Kidney tubule cell (primary cell): ENCODE results near the gene HOXD8.
A peak's percentile ranks its signal among the peaks of the same experiment; 100 is the strongest.

Experiments
- DNase-seq: peaks from one replicate; pipeline ENCODE4 v3.0.0-alpha.2; 2018; ENCODE audit warnings: low spot score

HOXD8 gene

DNA sequence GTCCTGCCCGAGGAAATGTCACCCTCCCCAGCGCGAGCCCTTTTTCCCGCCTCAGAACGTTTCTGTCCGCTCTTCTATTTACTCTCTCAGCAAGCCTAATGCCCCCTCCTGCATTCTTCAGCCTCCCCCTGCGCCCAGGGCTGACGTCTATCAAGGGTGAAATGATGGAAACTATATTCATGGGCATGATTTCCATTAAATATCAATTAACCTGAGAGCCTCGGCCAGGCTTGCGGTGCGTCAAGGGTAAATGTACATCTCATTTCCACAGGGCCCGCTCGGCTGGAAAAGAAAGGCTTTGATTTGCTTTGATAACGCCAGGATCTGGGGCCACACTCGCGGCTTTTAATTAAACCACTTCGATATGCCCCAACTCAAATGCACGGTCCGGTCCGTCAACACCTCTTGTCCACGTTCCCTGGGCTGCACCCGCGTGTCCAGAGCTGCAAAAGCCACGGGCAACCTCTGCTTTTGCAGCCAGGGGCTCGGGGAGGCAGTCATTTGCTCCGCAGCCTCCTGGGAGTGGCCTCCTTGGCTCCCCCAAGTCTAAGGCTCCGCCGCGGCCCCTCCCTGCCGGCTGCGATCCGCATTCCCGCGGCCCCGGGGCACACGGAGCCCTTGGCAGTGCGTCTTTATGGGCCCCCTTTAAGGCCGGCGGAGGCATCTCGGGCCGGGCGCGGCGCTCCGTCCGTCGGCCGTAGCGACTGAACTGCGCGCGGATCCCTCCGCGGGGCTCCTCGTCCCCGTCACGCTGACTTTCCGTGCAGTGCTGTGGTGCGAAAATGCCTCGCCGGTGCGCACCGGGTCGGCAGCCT lies at the start of gene HOXD8:
Gene HOXD8, plus strand, starts transcription at position 724 of the 815 bp plus-strand sequence. CDS start 662 bp downstream, outside the sequence.
- DNase-seq = peak; percentile 87

DNA sequence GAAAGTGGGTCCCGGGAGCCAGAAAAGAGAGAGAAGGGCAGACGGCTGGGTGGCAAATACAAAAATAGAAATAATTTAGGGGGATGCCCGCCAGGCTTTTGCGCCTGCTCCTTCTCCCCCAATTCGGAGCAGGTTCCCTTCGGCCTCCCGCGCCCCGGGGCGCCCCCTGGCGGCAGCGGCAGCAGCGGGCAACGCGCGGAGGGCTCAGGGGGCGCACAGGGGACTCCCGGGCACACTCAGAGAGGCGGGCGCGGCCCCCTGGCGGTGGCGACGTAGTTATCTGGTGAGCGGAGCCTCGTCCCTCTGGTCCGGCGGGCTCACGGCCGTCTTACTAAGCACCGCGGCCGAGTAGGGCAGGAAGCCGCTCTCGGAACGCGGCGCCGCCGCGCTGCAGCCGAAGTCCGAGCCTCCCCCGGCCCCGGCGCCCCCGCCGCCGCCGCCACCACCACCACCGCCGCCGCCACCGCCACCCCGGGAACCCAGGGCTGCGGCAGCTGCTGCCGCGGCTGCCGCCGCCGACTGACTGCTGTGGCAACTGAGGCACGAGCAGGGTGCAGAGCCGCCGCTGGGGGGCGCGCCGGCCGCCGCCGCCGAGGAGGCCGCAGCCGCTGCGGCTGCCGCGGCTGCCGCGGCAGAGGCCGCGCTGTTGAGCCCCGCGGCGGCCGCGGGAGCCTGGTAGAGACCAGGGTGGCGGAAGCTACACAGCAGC lies 49.5 kb upstream of the HOXD8 start:
- DNase-seq = peak; percentile 61

DNA sequence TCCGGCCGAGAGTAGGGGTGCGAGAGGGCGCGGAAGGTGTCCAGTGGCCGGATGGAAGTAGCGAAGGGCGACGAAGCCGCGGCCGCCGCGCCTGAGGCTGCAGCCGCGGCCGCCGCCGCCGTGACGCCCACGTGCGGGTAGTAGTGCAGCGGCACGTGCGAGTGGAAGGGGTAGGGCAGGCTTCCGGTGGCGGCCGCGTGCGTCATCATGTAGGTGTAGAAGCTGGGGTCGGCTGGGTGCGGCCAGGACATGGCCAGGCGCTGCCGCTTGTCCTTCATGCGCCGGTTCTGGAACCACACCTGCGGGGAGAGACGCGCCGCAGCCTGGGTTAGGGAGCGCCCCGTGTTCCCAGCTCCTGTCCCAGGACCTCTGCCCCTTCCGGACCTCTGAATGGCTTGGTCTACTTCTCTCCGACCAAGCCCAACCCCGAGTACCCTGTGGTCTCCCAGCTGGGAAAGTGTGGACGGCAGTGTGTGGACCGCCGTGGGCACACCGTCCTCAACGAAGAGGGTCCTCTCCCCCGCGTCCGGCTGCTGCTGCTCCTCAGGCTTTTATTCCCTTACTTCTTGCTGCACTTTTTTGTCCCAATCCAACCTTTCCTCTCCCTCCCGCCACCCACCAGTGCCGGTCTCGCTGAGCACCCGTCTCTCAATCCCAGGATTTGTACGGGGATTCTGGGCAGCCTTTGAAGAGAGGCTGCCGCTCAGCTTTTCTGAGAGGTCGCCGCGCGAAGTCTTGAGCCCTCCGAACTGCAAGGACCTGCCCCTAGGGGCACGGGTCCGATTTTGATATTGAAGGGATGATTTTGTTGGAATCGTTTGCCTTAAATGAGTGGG lies 48.7 kb upstream of the HOXD8 start:
- no peak for DNase-seq

DNA sequence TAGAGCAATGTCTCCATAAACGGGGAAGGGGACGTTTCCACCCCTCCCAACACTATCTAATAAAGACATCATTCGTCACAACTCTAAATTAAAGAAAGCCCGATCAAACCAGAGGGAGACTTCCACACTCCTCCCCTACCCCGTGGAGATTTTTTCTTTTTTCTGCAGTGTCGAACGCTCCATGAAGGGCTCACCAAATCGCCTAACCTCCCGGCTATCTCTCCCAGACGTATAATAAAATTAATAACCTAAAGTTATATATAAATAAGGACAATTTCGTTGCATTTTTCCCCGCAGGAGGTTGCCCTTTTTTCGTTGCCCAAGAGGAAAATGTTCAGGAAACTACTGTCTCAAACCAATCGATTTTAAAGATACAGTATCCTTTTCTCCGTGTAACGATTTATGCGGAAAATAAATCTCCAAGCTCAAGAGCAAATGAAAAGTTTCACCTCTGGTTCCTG lies 48.1 kb upstream of the HOXD8 start:
- no peak for DNase-seq

DNA sequence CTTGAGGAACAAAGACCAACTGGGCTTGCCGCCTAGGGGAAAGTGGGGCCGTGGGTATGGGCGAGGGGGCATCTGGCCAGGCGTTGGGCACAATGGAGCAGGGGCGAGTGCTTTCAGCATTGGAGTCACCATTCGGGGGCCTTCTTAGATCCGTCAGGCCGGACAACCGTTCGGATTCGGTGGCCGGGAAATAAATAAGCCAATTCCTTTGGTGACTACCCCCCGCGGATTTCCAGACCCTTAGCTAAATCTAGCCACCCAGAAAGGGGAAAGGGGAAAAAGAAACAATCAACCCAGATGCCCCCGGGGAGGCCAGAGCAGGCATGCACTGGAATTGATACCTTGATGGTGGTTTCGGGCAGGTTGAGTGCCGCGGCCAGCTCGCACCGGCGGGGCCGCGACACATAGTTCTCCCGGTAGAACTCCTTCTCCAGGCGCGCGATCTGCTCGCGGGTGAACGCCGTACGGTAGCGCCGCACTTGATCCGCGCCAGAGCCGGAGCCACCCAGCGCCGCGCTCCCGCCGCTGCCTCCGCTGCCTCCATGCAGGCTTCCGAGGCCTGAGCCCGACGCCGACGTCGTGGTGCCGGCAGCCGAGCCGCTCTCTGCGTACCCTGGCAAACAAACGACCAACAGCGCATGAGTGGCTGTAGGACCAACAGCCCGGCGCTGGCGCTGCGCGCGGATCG lies 47.5 kb upstream of the HOXD8 start:
- DNase-seq = no peak

DNA sequence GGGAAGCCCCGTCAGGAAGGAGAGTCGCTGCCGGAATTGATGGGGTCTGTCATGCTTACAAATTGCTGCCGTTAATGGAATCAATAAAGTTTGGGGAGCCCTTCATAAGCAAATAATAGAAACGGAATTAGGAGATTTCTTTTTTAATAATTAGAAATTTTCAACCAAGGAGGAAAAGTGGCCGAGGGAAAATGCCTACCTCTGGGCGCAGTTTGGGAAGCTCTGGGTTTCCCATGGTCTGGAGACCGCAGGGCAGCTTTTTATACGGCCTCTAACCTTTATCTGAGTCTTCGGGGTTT lies 47.0 kb upstream of the HOXD8 start:
- no peak for DNase-seq

DNA sequence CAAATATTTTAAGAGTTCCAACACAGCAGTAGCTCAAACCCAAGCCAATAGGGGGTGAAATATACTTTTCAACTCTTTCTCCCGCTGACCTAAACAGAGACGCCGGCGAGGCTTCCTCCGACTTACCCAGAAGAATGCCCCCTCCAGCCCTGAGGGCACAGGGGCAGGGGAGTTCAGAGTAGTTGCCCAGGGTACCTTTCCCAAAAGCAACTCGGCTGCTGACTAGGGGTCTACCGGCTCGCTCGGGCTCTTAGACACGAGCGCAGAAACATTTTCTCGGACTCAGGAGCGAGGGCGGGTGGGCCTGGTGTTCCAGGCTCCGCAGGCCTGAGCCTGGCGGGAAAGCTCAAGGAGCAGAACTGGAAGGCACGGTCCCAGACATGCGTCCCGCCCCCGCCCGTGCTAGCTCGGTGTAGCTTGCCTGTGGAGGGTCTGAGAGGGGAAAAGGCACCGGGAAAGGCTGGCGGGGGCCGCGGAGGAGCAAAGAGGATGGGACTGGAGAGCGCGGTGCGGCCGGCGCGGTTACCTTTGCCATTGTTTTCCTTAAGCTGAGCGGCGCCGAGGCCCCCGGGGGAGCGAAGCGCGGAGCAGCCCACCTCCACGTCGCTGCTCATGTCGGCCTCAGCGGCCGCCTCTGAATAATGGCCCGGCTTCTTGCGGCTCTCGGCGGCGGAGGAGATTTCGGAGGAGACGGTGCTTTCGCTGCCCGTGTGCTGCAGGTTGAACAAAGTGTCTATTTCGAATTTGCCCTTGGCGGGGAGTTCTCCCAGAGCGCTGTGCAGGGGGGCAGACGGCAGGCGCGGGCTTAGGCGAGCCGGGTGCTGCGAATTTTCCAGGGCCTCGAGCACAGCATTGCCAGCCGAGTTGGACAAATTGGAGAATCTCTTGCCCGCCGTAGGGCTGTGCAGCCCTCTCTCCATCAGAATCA lies 46.4 kb upstream of the HOXD8 start:
- no peak for DNase-seq

DNA sequence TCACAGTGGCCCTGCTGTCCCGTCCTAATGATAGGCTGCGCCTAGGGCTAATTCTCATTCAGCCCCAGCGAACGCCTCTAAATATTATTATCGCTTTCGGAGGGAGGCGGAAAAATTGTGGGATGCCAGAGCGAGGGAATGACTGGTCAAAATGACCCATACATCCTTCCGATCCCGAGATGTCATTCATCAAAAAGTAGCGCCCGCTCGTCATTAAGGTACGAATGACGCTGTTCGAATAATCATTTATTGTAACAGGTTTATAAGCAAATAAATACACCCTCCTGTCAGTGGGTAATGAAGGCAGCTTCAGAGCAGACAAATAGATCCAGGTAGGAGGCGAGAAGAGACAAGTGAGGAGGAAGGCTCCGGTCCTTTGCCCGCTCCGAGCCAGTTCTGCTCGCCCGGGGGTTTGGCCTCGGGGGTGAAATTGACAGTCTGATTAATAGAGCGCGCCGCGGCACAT lies 45.7 kb upstream of the HOXD8 start, which contains the start of gene EVX2:
Gene EVX2, minus strand, starts transcription at position 167 of the 466 bp plus-strand sequence. CDS start 186 bp downstream, outside the sequence.
- DNase-seq = no peak

DNA sequence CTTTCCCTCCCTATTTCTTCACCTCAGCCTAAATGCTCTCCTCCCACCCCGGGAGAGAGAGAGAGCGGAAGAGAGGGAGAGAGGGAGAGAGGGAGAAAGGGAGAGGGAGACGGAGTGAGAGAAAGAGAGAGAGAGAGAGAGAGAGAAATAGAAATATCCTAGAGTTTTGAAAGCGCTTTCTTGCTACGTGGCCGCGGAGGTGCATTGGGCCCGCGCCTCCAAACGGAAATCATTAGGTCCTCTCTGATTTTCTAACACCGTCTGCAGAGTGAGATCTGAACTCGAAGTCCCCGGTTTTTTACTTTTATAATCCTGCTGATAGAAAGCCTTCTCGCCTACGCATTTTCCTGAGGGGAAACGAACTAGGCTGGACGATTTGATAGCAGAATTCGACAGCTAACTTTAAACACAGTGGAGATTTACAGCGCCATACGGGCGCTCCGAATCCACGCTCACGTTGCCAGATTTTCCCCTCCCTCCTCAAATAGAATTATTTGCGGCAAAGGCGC lies 44.8 kb upstream of the HOXD8 start:
- no peak for DNase-seq

DNA sequence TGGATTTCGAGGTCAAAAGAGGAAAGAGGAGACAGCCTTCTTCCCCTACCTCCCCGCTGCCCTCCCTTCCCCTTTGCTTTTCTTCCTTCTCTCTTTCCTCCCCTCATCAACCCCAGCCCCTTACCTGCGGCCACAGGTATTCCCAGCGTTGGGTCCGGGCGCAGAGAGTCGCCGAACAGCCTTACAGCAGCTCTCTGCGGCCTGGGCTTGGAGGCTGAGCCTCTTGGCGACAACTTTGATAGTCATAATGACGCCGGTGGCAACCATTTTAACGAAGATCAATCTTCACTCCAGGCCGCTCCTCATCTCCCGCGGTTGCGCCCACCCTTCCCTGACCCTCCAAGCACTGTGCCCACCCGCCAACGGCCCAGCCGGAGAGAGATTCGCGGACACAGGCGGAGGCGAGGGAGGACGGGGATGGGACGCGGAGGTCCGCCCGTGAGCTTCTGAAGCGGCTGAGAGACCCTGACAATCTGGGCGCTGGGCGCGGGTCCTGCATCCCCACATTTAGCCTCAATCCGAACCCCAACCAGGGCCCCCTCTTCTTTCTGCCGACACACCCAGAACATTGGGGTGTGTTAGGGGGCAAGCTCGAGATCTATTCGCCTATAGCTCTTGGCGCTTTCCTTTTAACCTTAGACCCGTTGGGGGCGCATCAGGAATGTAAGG lies 44.3 kb upstream of the HOXD8 start:
- no peak for DNase-seq

DNA sequence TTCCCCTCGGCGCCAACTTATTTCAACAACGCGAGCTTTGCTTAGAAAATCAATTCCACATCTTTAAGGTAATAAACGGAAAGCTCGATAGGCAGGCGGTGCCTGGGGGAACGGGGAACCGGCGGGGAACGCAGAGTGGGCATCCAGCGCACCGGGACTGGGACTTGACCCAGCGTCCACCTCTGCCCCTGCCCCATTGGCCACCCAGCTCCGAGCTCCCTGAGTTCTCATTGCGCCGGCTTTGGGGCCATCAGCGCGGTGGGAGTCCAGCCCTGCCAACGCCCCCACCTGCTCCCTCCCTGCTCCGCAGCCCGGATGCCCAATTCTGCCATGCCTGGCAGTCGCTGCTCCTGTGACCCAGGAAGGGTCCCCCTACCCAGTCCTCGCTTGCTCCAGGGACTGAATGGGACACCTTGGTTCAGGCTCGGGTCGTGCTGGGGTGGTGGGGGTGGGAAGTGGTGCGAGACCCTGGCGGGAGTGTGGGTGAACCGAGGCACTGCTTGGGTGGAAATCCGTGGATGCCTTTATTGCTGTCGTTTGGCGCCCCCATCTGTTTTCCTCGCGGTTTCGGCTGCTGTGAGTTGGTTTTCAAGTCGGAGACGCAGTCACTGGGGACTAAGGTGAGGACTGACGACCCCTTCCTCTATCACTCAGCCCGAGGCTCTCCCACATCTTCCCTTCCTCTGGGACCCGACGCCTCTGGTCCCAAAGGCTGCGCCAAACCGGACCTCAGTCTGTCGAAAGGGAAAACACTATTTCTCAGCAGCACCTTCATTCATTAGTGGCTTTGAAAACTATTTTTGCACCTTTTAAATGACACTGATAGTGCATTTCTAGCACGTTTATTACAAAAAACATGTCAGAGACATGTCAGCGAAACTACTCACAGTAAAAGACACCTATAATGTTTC lies 43.4 kb upstream of the HOXD8 start:
- peak; percentile 31 for DNase-seq

DNA sequence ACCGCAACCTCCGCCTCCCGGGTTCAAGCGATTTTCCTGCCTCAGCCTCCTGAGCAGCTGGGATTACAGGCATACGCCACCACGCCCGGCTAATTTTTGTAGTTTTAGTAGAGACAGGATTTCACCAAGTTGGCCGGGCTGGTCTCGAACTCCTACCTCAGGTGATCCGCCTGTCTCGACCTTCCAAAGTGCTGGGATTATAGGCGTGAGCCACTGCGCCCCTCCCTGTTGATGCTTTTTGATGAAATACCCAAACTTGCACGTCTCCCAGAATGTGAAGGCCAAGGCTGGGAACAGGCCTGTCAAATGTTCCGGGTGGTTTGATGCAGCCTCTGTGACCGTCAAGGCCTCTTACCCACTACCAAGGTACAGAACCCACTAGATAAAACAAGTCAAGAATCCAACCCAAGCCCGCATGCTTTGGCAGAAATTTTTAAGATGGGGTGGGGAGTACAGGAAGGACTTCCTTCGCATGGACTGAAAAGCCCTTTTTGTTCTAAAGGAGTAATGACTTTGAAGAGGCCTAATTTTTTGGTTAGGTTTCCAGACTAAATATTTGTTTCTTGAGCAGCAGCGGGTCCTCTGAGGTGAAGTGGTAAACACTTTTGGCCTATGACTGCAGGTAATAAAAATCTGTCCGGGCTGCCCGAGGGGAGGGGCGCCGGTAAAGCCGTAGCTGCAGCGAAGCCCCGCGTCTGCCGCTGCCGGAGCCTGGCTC lies 42.0 kb upstream of the HOXD8 start:
- DNase-seq = no peak

DNA sequence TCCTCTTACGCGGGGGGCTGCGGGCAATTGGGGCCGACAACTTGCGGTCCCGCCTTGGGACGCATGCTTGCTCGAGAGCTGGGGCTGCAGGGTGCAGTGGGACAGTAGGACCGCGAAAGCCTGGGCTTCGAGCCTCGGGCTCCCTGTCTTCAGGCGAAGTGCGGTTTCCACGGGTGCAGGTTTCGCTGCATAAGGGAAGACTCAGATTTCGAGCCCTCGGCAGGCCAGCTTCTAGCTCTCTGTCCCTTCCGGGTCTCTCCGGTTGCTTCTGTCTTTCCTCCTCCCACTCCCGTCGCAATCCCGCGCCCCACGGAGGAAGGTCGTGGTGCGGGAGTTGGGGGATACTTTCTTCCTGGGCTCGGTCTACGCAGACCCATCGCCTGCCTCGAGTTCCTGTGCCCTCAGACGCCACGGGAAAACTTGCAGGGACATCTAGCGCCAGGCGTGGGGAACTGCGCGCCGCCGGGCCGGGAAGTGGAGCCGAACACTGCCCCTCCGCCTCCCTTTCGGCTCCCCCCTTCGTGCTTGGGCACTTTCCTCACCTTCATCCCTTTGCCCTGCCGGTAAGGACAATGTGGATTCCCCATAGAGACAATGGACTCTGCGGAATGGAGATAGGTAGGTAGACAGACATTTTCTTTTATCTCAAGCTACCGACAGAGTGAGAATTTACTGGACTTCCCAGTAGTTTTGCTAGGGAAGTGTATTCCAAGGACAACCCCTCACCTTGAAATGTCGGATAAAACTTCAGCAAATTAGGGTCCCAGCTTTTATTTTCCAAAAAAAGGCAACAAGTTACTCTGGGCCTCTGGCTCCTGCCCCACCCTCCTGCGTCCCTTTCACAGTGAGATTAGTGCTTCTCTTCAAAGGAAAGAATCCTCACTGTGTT lies 41.2 kb upstream of the HOXD8 start:
- peak; percentile 51 for DNase-seq

DNA sequence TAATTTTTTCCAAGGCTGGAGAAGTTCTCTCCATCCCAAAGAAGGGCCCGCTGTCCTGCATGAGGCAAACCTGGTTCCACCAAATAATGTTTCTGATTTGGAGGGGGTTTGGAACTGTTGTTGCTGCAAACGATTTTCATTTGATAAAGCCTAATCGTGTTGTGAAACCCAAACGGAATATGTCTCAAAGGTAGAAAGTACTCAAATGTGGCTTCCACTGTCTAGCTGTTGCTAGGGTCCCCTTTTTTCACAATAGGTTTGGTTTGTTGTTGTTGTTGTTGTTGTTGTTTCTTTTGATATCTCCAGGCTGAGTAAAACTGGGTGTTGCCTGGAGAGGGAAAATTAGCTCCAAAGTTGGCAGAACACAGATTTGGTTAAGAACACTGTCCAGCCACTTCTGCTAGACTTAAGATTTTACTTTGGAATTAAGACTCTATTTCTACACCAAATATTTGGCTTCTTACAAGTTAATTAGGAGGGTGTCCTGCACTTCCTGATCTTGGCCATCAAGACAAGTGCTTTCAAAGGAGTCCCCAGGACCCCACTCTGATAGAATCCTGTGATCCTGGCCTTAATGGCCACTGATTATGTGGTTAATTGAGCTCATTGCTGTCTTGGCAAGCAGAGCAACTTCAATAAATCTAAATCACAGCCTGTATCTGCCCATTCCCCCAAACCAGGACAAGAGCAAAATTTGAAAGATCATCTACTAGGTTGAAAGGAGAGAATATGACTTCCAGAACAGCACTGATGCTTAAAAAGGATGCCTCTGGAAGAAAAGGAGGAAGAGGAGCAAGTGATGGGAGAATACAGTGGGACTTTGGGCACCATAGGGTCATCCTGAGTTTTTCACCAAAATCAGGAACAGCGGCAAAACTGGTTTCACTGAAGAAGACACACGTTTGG lies 40.3 kb upstream of the HOXD8 start:
- no peak for DNase-seq

DNA sequence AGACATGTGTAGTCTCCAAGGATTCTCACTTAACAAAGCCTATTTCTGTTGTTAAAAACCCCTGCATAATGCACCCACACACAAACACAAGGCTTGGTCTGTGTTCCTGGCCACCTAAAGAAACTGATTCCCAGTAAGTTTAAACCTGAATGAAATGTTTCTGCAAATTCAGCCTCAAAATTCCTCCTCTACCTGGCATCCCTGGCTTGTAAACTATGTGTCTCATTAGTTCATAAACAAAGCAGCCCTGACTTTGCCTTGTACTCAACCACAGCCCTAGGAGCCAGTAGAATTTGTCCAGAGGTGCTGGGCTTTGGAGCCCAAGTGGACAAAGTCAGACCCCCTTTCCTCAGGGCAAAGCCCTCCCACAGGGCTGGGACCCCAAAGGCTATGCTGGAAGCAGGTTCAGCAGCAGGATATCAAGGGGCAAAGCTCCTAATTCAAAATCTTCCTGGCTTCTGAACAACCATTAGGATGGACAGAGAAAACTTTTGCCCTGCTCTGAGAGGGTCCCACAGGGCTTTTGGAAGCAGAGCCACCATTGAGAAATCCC lies 39.6 kb upstream of the HOXD8 start:
- DNase-seq = no peak

DNA sequence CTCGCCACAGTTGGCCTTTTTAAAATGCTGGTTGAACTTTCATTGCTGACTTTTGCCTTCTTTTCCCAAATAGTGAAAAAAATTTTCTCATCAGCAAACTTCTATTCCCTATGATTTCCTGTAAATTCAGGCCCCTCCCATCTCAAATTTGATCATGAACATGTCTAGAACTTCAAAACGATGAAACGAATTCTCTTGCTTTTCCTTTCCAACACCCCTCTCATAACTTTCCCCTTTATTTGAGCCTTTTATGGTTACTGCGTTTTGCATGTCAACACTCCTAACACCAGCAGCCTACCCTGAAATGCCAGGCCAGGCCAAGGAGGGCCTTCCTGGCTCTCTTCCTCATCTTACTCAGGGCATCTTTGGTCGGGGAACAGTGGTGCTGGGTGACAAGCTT lies 38.6 kb upstream of the HOXD8 start:
- DNase-seq = no peak
